GM19463 (cell line): ENCODE data around the gene TRMU.

ENCODE experiments used
- ATAC-seq: cut with Tn5 transposase; IDR thresholded peaks from one replicate; pipeline ENCODE4 v1.9.1; 2021; ENCODE audit warnings: mild to moderate bottlenecking, moderate library complexity; ENCODE audit not compliant: unreplicated experiment

The TRMU gene

GRCh38 chr22:46335201-46336118 is at the start of gene TRMU:
TRMU (plus strand) TSS chr22:46335714; CDS start chr22:46335765, 51 bp downstream.
- peak; percentile 94 for ATAC-seq

GRCh38 chr22:46286006-46286405 is 49.5 kb upstream of the TRMU start:
- ATAC-seq, result no peak

GRCh38 chr22:46286941-46287872 is 48.3 kb upstream of the TRMU start:
- no peak for ATAC-seq

- peak; percentile 76 for ATAC-seq
These were observed 47.4 kb upstream of the TRMU start for GRCh38 chr22:46287873-46288751.

- ATAC-seq, result no peak
These were observed 46.7 kb upstream of the TRMU start for GRCh38 chr22:46288846-46289243.

- ATAC-seq, result no peak
These were observed 46.1 kb upstream of the TRMU start for GRCh38 chr22:46289244-46289891.

- no peak for ATAC-seq
These were observed 45.2 kb upstream of the TRMU start for GRCh38 chr22:46290121-46290842.

GRCh38 chr22:46290843-46291785 is 44.4 kb upstream of the TRMU start:
- ATAC-seq, result no peak

GRCh38 chr22:46292173-46292572 is 43.3 kb upstream of the TRMU start:
- no peak for ATAC-seq

- ATAC-seq, result no peak
These were observed 42.8 kb upstream of the TRMU start for GRCh38 chr22:46292732-46293131.

GRCh38 chr22:46293577-46294260 is 41.8 kb upstream of the TRMU start:
- no peak for ATAC-seq

- ATAC-seq, result no peak
These were observed 40.7 kb upstream of the TRMU start for GRCh38 chr22:46294784-46295183.

- no peak for ATAC-seq
These were observed 40.1 kb upstream of the TRMU start for GRCh38 chr22:46295277-46295971.

- ATAC-seq, result peak; percentile 94
These were observed 39.0 kb upstream of the TRMU start, which contains the start of gene GTSE1 for GRCh38 chr22:46296257-46297150. GTSE1 (plus strand) TSS chr22:46296870; CDS start chr22:46297401, 531 bp downstream.

- no peak for ATAC-seq
These were observed 38.2 kb upstream of the TRMU start for GRCh38 chr22:46297151-46297812.
